ENCODE measurements around the gene GPR84. TPM values are rescaled to one million over a fixed set of nuclear protein-coding genes. Genes with fewer than 3 reads are reported as not detected.

GPR84 gene
- total and polyA plus RNA-seq, 2 of the 8 experiments (the other 6 are each of a cell fraction or from before 2014, with no cell fraction given), result 0.09 TPM; not detected in 1

DNA sequence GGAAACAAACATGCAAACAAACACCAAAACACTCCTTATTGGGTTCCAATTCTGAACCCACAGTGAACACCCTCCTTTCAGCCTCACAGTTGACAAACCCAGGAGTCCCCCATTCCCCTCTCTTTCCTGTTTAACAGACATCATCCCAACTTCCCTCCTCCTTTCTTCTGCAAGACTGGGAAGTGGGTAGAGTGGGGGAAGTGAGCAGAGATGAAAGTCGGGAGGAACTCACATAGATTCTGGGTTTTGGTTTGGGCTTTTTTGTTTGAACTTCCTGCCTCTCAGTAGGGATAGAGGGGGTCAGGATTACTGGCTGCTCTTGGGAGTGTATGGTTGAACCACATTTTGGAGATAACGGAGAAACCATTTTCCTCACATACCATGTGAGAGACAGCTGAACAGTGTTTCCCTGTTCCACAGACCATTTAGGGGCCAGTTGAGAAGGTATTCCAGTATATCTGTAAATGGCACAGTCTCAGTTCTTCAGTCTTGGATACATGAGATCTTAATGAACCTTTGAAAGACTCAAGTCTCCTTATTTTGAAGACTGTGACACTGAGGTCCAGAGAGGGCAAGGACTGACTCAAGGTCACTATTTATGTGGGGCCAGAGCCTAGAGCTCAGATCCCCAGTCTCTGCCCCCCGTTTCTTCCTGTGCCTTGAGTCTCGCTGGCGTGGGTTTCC, 3.9 kb upstream of the GPR84 start (continued):
- TF ChIP-seq, protein P1, sequence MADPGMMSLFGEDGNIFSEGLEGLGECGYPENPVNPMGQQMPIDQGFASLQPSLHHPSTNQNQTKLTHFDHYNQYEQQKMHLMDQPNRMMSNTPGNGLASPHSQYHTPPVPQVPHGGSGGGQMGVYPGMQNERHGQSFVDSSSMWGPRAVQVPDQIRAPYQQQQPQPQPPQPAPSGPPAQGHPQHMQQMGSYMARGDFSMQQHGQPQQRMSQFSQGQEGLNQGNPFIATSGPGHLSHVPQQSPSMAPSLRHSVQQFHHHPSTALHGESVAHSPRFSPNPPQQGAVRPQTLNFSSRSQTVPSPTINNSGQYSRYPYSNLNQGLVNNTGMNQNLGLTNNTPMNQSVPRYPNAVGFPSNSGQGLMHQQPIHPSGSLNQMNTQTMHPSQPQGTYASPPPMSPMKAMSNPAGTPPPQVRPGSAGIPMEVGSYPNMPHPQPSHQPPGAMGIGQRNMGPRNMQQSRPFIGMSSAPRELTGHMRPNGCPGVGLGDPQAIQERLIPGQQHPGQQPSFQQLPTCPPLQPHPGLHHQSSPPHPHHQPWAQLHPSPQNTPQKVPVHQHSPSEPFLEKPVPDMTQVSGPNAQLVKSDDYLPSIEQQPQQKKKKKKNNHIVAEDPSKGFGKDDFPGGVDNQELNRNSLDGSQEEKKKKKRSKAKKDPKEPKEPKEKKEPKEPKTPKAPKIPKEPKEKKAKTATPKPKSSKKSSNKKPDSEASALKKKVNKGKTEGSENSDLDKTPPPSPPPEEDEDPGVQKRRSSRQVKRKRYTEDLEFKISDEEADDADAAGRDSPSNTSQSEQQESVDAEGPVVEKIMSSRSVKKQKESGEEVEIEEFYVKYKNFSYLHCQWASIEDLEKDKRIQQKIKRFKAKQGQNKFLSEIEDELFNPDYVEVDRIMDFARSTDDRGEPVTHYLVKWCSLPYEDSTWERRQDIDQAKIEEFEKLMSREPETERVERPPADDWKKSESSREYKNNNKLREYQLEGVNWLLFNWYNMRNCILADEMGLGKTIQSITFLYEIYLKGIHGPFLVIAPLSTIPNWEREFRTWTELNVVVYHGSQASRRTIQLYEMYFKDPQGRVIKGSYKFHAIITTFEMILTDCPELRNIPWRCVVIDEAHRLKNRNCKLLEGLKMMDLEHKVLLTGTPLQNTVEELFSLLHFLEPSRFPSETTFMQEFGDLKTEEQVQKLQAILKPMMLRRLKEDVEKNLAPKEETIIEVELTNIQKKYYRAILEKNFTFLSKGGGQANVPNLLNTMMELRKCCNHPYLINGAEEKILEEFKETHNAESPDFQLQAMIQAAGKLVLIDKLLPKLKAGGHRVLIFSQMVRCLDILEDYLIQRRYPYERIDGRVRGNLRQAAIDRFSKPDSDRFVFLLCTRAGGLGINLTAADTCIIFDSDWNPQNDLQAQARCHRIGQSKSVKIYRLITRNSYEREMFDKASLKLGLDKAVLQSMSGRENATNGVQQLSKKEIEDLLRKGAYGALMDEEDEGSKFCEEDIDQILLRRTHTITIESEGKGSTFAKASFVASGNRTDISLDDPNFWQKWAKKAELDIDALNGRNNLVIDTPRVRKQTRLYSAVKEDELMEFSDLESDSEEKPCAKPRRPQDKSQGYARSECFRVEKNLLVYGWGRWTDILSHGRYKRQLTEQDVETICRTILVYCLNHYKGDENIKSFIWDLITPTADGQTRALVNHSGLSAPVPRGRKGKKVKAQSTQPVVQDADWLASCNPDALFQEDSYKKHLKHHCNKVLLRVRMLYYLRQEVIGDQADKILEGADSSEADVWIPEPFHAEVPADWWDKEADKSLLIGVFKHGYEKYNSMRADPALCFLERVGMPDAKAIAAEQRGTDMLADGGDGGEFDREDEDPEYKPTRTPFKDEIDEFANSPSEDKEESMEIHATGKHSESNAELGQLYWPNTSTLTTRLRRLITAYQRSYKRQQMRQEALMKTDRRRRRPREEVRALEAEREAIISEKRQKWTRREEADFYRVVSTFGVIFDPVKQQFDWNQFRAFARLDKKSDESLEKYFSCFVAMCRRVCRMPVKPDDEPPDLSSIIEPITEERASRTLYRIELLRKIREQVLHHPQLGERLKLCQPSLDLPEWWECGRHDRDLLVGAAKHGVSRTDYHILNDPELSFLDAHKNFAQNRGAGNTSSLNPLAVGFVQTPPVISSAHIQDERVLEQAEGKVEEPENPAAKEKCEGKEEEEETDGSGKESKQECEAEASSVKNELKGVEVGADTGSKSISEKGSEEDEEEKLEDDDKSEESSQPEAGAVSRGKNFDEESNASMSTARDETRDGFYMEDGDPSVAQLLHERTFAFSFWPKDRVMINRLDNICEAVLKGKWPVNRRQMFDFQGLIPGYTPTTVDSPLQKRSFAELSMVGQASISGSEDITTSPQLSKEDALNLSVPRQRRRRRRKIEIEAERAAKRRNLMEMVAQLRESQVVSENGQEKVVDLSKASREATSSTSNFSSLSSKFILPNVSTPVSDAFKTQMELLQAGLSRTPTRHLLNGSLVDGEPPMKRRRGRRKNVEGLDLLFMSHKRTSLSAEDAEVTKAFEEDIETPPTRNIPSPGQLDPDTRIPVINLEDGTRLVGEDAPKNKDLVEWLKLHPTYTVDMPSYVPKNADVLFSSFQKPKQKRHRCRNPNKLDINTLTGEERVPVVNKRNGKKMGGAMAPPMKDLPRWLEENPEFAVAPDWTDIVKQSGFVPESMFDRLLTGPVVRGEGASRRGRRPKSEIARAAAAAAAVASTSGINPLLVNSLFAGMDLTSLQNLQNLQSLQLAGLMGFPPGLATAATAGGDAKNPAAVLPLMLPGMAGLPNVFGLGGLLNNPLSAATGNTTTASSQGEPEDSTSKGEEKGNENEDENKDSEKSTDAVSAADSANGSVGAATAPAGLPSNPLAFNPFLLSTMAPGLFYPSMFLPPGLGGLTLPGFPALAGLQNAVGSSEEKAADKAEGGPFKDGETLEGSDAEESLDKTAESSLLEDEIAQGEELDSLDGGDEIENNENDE (IDR thresholded peaks at IDR 0.05; ENCODE audit: insufficient replicate concordance, low read length), result no peak
- TF ChIP-seq SIX5 (IDR thresholded peaks at IDR 0.05; ENCODE audit: low read depth, low read length) (no peak), JUND (IDR thresholded peaks at IDR 0.05; ENCODE audit: low read length) (no peak), NANOG (IDR thresholded peaks at IDR 0.05; ENCODE audit: insufficient read depth, low read depth, low read length, poor library complexity, severe bottlenecking) (no peak), KDM4A (IDR thresholded peaks at IDR 0.05; ENCODE audit: low read depth, low read length, severe bottlenecking) (no peak), BACH1 (IDR thresholded peaks at IDR 0.05; ENCODE audit: low read length) (no peak), TAF7 (optimal IDR thresholded peaks at IDR 0.05; ENCODE audit: borderline replicate concordance, low read depth, low read length) (no peak), ZNF274 (IDR thresholded peaks at IDR 0.05; ENCODE audit: borderline replicate concordance, extremely low read depth, low read length) (no peak), EP300 (IDR thresholded peaks at IDR 0.05; ENCODE audit: borderline replicate concordance in 1 of 2, low read depth in 2 of 2, low read length in 2 of 2) (no peak), KDM1A (IDR thresholded peaks at IDR 0.05; ENCODE audit: borderline replicate concordance, low read length) (no peak), SP4 (IDR thresholded peaks at IDR 0.05; ENCODE audit: low read length) (no peak)

Data from H1 (cell line).